Thyroid gland (tissue), 4 donors: ENCODE measurements around the gene MEP1B.

Source experiments
- CTCF ChIP-seq, 6 experiments: fragments of 200-600 bp in 3 of 6; fragments of 450-650 bp in 3 of 6; sonication (generic) in 3 of 6; IDR thresholded peaks; one replicate each; pipeline ENCODE4 v1.5.1; 2016 to 2019; ENCODE audit warnings: antibody characterized with exemption in 6 of 6, mild to moderate bottlenecking in 2 of 6, inconsistent platforms in 1 of 6, moderate library complexity in 1 of 6
- POLR2A ChIP-seq, 2 donors: fragments of 450-650 bp; IDR thresholded peaks; one replicate each; pipeline ENCODE4 v1.6.1; 2017; ENCODE audit warnings: antibody characterized with exemption in 2 of 2, mild to moderate bottlenecking in 2 of 2, moderate library complexity in 1 of 2

- no peak for TF ChIP-seq POLR2A (IDR thresholded peaks at IDR 0.05)
- TF ChIP-seq CTCF (IDR thresholded peaks at IDR 0.05) = peak; percentile 28 to 95 (median 80)
Measured at GRCh38 chr18:32158108-32158624, 31.7 kb upstream of the MEP1B start.
